HepG2 (cell line): ENCODE data around the gene PCIF1. TPM values are rescaled to one million over a fixed set of nuclear protein-coding genes. Genes with fewer than 3 reads are reported as not detected.

Experiments
- AKAP8 ChIP-seq: sonication (generic); formaldehyde crosslinking; IDR thresholded peaks from 2 replicates; pipeline ENCODE4 v1.5.1; 2020; ENCODE audit warnings: mild to moderate bottlenecking, missing genetic modification reagents
- ARID3A ChIP-seq: IDR thresholded peaks from 2 replicates; pipeline ENCODE4 v1.6.1; 2012; ENCODE audit warnings: low read depth, low read length, improper control_type of control experiment
- BATF2 ChIP-seq: sonication (generic); formaldehyde crosslinking; IDR thresholded peaks from 2 replicates; pipeline ENCODE4 v1.8.0; 2022; ENCODE audit warnings: mild to moderate bottlenecking, missing genetic modification reagents, moderate library complexity
- GATAD2A ChIP-seq: IDR thresholded peaks from 2 replicates; pipeline ENCODE4 v1.6.1; 2016
- HCFC1 ChIP-seq: fragments of 150-350 bp; IDR thresholded peaks from 2 replicates; pipeline ENCODE4 v1.6.1; 2014; ENCODE audit warnings: low read depth, low read length
- HNRNPH1 ChIP-seq: fragments of 200-400 bp; formaldehyde crosslinking; optimal IDR thresholded peaks from 2 replicates; pipeline ENCODE3; 2017; ENCODE audit warnings: mild to moderate bottlenecking, low read depth, low read length
- HOMEZ ChIP-seq: IDR thresholded peaks from 2 replicates; pipeline ENCODE4 v1.6.1; 2016; ENCODE audit warnings: low read depth
- HOXA9 ChIP-seq: sonication (generic); formaldehyde crosslinking; IDR thresholded peaks from 2 replicates; pipeline ENCODE4 v1.8.1; 2022; ENCODE audit warnings: missing genetic modification reagents, mild to moderate bottlenecking, moderate library complexity, borderline replicate concordance
- IKZF4 ChIP-seq: sonication (generic); formaldehyde crosslinking; IDR thresholded peaks from 2 replicates; pipeline ENCODE4 v1.5.1; 2020; ENCODE audit warnings: borderline replicate concordance, mild to moderate bottlenecking, low read depth, missing genetic modification reagents; ENCODE audit errors: not compliant biosample characterization
- IRF2 ChIP-seq: IDR thresholded peaks from 2 replicates; pipeline ENCODE4 v1.6.1; 2018; ENCODE audit warnings: missing genetic modification reagents, missing compliant biosample characterization
- JUND ChIP-seq: sonication (generic); formaldehyde crosslinking; IDR thresholded peaks from 2 replicates; pipeline ENCODE4 v1.8.0; 2022; ENCODE audit warnings: mild to moderate bottlenecking, missing genetic modification reagents
- KDM2A ChIP-seq: sonication (generic); formaldehyde crosslinking; IDR thresholded peaks from 2 replicates; pipeline ENCODE4 v1.4.0; 2020; ENCODE audit warnings: low read depth, missing genetic modification reagents, borderline replicate concordance
- KLF13 ChIP-seq: sonication (generic); formaldehyde crosslinking; IDR thresholded peaks from 2 replicates; pipeline ENCODE4 v1.4.0; 2020; ENCODE audit warnings: mild to moderate bottlenecking, missing genetic modification reagents
- KMT2A ChIP-seq: sonication (generic); formaldehyde crosslinking; IDR thresholded peaks from 2 replicates; pipeline ENCODE4 v1.4.0; 2020; ENCODE audit warnings: missing genetic modification reagents
- NCOA1 ChIP-seq: sonication (generic); formaldehyde crosslinking; IDR thresholded peaks from 2 replicates; pipeline ENCODE4 v1.9.0; 2021; ENCODE audit warnings: missing genetic modification reagents
- SKIL ChIP-seq: sonication (generic); formaldehyde crosslinking; IDR thresholded peaks from 2 replicates; pipeline ENCODE4 v1.8.0; 2022; ENCODE audit warnings: missing genetic modification reagents, mild to moderate bottlenecking, moderate library complexity, borderline replicate concordance
- SNRNP70 ChIP-seq: fragments of 200-400 bp; formaldehyde crosslinking; IDR thresholded peaks from 2 replicates; pipeline ENCODE4 v1.6.1; 2017; ENCODE audit warnings: mild to moderate bottlenecking, low read depth, low read length, moderate library complexity
- ZKSCAN5 ChIP-seq: sonication (generic); formaldehyde crosslinking; IDR thresholded peaks from 2 replicates; pipeline ENCODE4 v1.5.1; 2020; ENCODE audit warnings: mild to moderate bottlenecking, missing genetic modification reagents
- ZNF138 ChIP-seq: sonication (generic); formaldehyde crosslinking; IDR thresholded peaks from 2 replicates; pipeline ENCODE4 v1.5.0; 2020; ENCODE audit warnings: mild to moderate bottlenecking, low read depth, missing genetic modification reagents
- ZNF264 ChIP-seq: sonication (generic); formaldehyde crosslinking; IDR thresholded peaks from 2 replicates; pipeline ENCODE4 v1.4.0; 2020; ENCODE audit warnings: missing genetic modification reagents
- ZNF274 ChIP-seq: sonication (generic); formaldehyde crosslinking; IDR thresholded peaks from 2 replicates; pipeline ENCODE4 v1.5.1; 2020; ENCODE audit warnings: mild to moderate bottlenecking, missing genetic modification reagents
- ZNF282 ChIP-seq: fragments of 450-650 bp; IDR thresholded peaks from 2 replicates; pipeline ENCODE4 v1.6.1; 2018; ENCODE audit not compliant: partially characterized antibody
- ZNF317 ChIP-seq: sonication (generic); formaldehyde crosslinking; IDR thresholded peaks from 2 replicates; pipeline ENCODE4 v1.5.0; 2020; ENCODE audit warnings: mild to moderate bottlenecking, missing genetic modification reagents
- ZNF576 ChIP-seq: sonication (generic); formaldehyde crosslinking; IDR thresholded peaks from 2 replicates; pipeline ENCODE4 v1.4.0; 2020; ENCODE audit warnings: mild to moderate bottlenecking, missing genetic modification reagents
- ZNF678 ChIP-seq: sonication (generic); formaldehyde crosslinking; IDR thresholded peaks from 2 replicates; pipeline ENCODE4 v1.4.0; 2020; ENCODE audit warnings: mild to moderate bottlenecking, missing genetic modification reagents
- ZNF780A ChIP-seq: sonication (generic); formaldehyde crosslinking; IDR thresholded peaks from 2 replicates; pipeline ENCODE4 v1.8.0; 2022; ENCODE audit warnings: mild to moderate bottlenecking, missing genetic modification reagents, moderate library complexity
- ZNF841 ChIP-seq: sonication (generic); formaldehyde crosslinking; IDR thresholded peaks from 2 replicates; pipeline ENCODE4 v1.8.1; 2023; ENCODE audit warnings: missing genetic modification reagents, borderline replicate concordance
- ZSCAN9 ChIP-seq: IDR thresholded peaks from 2 replicates; pipeline ENCODE4 v1.6.1; 2016; ENCODE audit warnings: borderline replicate concordance
- polyA plus RNA-seq, 8 experiments: library from polyadenylated mRNA; depleted of rRNA in 3 of 8; stranded (reverse) in 7 of 8; unstranded in 1 of 8; fragments of >200 nt; fragmentation: Illumina TruSeq in 4 of 8; extraction: Trizol in 4 of 8; gene quantifications; 2 replicates each; pipeline versions ENCODE4 v1.2.1 to v1.2.3, GENCODE V29; 2011 to 2016; ENCODE audit warnings: low read depth in 4 of 8, missing spikeins in 1 of 8, mixed read lengths in 1 of 8; ENCODE audit not compliant: insufficient read depth in 1 of 8
- total RNA-seq, 5 experiments: library from RNA; depleted of rRNA; stranded (reverse); fragments of >200 nt; fragmentation: Illumina TruSeq; extraction: Trizol; gene quantifications; 2 replicates each; pipeline ENCODE4 v1.2.3, GENCODE V29; 2016; ENCODE audit warnings: low read depth in 1 of 5

Gene PCIF1
- total and polyA plus RNA-seq, 2 of the 13 experiments (the other 11 are each of a cell fraction or from before 2014, with no cell fraction given), result 20.9 to 24.4 TPM

GRCh38 chr20:45971425-45971674 lies 36.9 kb downstream of the PCIF1 start (continued):
- TF ChIP-seq HCFC1 (no peak), BATF2 (CRISPR knock-in tag) (peak; percentile 58; the same call in 1 of the 2 replicates), KMT2A (CRISPR knock-in tag) (no peak), SKIL (CRISPR knock-in tag) (0 out of 2 replicates have a peak, but pooled peaks have one; percentile 4), ZNF317 (CRISPR knock-in tag) (no peak), NCOA1 (CRISPR knock-in tag) (no peak), HOXA9 (CRISPR knock-in tag) (no peak), ZSCAN9 (CRISPR knock-in tag) (no peak), ZNF678 (CRISPR knock-in tag) (no peak), ZNF264 (CRISPR knock-in tag) (no peak), ZNF576 (no peak; the same call in 1 of the 2 replicates), ZNF780A (no peak), ZNF841 (no peak), KLF13 (CRISPR knock-in tag) (peak; percentile 72; the same call in 1 of the 2 replicates), HNRNPH1 (no peak), HOMEZ (CRISPR knock-in tag) (no peak), ZKSCAN5 (CRISPR knock-in tag) (no peak), KDM2A (peak; percentile 20), ZNF282 (no peak), IRF2 (CRISPR knock-in tag) (no peak), ARID3A (no peak), GATAD2A (CRISPR knock-in tag) (no peak), ZNF274 (CRISPR knock-in tag) (peak; percentile 32; the same call in 1 of the 2 replicates), SNRNP70 (no peak), JUND (CRISPR knock-in tag) (no peak; the same call in 1 of the 2 replicates), ZNF138 (no peak), AKAP8 (CRISPR knock-in tag) (0 out of 2 replicates have a peak, but pooled peaks have one; percentile 73), IKZF4 (CRISPR knock-in tag) (no peak)
